SK-N-SH (cell line): ENCODE data around the gene CASKIN1.
"Not testable (repeated sequence)": the region's sequence is repeated elsewhere in the genome, so short reads cannot be mapped to it uniquely, and the experiment has no call there.

ENCODE experiments used
- CTCF ChIP-seq: fragments of 200-600 bp; sonication (generic); IDR thresholded peaks from 2 replicates; pipeline ENCODE4 v1.6.1; 2017; ENCODE audit warnings: antibody characterized with exemption, mild to moderate bottlenecking, moderate library complexity
- GABPA ChIP-seq: IDR thresholded peaks from 2 replicates; pipeline ENCODE4 v1.4.0; 2012; ENCODE audit warnings: low read depth, mild to moderate bottlenecking
- MEF2A ChIP-seq: IDR thresholded peaks from 2 replicates; pipeline ENCODE4 v1.4.0; 2012; ENCODE audit warnings: low read depth, borderline replicate concordance
- NFIC ChIP-seq: IDR thresholded peaks from 2 replicates; pipeline ENCODE4 v1.4.0; 2012; ENCODE audit warnings: borderline replicate concordance
- POLR2AphosphoS5 ChIP-seq: IDR thresholded peaks from 2 replicates; pipeline ENCODE4 v1.6.1; 2012; ENCODE audit warnings: low read depth, low read length
- RXRA ChIP-seq: IDR thresholded peaks from 2 replicates; pipeline ENCODE4 v1.4.0; 2012; ENCODE audit warnings: low read depth, mild to moderate bottlenecking, borderline replicate concordance
- SMC3 ChIP-seq: IDR thresholded peaks from 2 replicates; pipeline ENCODE4 v1.6.1; 2012; ENCODE audit warnings: low read depth, low read length, improper control_type of control experiment
- YY1 ChIP-seq: IDR thresholded peaks from 2 replicates; pipeline ENCODE4 v1.4.0; 2012; ENCODE audit warnings: low read depth, mild to moderate bottlenecking

- TF ChIP-seq POLR2AphosphoS5, CTCF, NFIC, MEF2A, SMC3, RXRA, GABPA, YY1: not testable (repeated sequence)
Measured at GRCh38 chr16:2129251-2129650, 67.2 kb downstream of the CASKIN1 start.
